ENCODE data around the gene UBE2F.
"Not testable (repeated sequence)": the region's sequence is repeated elsewhere in the genome, so short reads cannot be mapped to it uniquely, and the experiment has no call there.

UBE2F gene

DNA sequence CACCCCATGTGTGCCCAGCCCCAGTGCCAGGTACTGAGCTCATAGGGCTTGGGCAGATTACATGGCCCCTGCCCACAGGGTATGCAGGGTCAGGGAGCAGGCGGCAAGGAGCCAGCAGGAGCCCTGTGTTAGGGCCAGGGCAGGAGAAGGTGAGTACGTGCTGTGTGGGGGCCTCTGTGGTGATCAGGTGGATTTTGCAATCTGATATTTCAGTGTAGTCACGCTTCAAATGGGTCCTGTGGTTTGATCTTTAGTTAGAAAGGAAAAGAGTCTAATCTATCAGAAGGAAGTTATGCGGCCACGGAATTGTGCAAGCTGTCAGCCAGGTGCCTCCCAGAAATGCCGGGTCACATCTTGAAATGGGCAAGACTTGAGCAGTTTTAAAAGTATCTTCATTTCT lies 13.9 kb downstream of the UBE2F start:
- no peak for DNase-seq

DNA sequence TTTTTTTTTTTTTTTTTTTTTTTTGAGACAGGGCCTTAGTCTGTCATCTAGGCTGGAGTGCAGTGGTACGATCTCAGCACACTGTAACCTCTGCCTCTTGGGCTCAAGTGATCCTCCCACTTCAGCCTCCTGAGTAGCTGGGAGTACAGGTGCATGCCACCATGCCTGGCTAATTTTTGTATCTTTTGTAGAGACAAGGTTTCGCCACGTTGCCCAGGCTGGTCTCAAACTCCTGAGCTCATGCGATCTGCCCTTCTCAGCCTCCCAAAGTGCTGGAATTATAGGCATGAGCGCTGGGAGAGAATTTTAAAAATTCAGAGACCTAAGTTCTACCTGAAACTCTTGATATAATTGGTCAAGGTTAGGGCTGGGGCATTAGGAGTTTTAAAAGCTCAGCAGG lies 14.8 kb downstream of the UBE2F start:
- not testable (repeated sequence) for DNase-seq

DNA sequence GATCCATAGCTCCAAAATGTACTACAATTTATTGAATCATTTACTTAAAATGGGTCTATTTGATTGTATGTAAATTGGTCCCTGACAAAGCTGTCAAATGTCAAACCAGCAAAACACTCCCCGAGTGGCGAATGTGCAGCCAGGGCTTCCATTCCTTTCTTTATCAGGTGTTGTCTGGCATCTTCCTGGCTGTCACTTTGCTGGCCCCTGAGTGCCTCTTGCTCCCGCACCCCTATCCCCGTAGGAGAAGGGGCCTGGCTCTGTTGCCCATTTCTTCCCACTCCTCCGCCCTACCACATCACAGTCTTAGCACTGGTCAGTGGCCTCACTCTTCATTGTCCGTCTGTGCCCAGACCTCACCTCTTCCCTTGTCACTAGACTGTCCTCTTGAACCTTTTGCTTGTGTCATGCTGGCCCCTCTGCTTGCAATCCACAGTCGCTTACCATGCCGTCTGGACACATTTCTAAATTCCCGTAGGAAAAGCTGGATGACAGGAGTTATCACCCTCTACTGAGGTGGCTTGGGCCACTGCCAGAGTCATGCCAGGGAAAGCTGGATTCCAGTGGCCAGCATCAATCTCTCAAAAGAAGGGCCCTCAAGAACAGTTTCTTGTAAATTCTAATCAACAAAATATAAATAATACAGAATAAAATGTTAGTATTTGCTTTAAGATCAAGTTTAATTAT lies 15.4 kb downstream of the UBE2F start:
- DNase-seq = no peak

DNA sequence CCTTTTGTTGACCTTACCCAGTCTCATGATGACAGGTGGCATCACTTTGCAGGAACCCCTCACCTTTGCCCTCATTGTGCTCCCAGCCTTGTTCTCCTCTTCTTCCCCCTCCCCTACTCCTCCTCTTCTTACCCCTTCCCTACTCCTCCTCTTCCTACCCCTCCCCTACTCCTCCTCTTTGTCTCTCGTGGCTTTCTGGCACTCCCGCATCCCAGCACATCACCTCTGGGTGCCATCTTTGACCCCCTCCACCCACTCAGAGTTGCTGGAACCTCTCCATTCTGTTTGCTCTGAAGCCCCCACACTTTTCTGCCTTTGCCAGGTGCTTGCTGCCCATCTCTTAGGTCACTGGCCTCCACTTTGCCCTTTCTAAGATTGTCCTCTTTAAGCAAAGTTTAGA lies 17.1 kb downstream of the UBE2F start:
- DNase-seq = no peak

DNA sequence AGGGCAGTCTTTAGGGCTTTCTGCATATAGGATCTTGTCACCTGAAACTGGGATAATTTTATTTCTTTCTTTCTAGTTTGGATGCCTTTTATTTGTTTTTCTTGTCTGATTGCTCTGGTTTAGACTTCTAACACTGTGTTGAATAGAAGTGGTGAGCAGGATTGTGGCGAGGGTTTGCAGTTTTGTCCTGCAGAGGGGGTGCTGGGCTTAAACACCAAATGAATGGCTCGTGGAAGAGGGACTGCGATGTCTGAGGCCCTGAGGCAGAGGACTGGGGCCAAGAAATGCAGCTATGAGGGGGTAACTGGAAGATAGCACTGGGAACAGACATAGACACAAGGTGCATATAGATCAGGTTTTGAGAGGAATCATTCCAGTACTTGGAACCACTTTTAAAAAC lies 20.5 kb downstream of the UBE2F start:
- no peak for DNase-seq

DNA sequence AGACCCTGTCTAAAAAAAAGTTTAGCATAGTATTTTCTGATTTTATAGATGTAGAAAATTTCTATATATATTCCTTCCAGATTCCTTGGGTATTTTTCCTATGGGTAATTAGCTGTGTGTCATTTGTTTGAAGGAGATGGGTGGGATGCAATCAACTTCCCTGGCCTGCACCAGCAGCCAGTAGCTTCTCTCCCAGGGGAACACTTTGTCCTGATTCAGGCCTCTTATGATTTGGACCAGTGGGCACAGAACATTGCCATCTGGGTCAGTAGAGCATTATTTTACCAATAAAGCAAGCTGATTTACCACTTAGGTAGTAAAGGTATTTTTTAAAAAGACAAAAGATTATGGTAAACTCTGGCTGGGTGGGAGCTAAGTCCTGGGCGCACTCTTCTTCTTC lies 26.9 kb downstream of the UBE2F start:
- DNase-seq = no peak

DNA sequence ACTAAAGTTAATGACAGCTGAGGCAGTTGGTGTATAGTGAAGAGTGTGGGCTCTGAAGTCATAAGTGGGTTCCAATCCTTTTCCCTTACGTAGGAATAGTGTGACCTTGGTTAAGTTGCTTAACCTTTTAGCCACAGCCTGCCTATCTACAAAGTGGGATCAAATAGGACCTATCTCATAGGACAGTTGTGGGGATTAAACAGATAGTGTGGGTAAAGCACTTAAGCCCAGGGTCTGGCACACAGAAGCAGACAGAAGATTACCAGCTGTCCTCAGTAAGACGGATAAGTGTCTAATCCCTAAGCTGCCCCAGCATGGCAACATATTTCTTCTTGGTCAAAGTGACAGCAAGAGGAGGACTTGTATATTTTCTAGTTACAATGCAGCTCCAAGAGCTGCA lies 28.2 kb downstream of the UBE2F start:
- DNase-seq = no peak

DNA sequence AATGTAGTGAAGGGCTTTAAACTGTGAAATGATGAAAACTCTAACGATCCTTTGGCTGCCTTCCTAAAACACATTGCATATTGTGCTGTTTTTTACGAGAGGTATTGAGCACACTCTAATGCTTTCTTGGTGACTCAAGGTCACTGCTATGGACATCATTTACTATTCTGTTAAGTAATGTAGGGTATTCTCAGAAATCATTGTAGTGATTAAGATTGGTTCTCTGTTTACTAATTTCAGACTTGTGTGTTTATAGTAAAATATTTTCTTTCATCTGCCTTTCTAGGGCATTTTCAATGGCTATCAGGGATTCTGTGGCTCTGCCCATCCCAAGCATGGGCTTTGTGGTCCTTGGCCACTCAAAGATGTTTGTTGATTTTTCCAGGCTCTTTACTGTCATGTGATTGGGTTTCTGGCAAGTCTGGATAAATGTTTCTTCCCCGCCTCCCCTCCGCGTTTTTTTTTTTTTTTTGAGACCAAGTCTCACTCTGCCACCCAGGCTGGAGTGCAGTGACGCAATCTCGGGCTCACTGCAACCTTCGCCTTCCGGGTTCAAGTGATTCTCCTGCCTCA lies 29.3 kb downstream of the UBE2F start:
- peak; percentile 58 for DNase-seq

DNA sequence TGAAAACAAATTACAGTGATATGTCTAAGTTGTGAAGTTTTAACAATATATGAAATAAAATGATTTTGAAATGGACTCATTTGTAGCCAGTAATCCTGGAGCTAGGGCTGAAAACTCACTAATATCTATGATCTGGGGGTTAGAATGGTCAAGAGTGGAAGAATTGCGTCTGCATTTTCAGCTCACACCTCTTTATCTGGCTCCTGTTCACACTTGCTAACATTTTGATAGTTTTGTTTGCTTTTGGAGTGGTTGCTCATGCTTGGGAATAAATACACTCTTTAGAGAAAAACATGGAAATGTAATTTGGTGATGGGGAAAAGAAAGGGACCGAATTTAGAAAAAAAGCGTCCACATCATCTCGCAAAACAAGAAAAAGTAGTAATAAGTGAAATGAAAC lies 30.7 kb downstream of the UBE2F start:
- no peak for DNase-seq

DNA sequence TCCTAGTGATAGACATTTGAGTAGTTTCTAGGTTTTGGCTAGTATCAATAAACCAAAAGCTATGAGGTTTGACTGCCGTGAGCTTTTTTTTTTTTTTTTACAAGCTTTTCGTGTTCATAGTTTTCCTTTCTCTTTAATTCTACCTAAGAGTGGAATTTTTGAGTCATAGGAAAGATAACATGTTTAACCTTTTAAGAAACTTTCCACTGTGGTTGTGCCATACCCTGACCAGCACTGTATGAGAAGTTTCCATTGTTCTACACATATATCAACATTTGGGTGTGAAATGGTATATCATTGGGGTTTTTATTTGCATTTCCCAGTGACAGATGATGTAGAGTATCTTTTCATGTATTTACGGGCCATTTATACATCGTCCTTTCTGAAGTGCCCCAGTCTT lies 31.7 kb downstream of the UBE2F start:
- DNase-seq = no peak

DNA sequence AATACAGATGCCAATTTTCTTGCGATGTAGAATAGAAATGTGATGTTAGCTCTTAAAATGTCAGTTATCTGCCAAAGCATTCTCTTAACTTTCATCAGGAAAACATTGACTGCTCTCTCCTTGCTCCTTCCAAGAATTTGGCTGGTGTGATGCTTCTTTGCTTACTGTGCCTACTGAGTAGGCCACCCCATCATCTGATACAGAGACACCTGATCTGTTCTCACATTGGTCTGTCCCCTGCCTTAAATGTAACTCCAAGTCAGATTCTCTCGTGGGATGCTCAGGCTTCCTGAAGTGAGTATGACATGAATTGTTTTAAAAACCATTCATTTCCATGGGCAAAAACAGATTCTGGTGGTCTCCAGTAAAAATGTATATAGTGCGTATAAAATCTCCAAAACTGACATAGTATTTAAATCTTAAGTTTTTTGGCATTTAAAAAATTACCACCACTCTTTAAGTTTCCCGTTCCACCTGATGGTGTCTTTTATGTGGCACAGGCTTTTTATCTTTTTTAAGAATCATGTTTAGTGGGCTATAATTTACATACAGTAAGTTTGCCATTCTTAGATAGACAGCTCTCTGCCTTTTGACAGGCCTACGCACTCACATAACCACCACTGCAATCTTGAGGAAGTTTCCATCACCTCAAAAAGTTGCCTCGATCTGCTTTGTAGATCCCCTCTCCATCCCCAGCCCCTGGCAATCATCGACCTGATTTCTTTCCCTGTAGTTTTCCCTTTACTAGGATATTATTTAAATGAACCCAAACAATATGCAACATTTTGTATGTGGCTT lies 36.6 kb downstream of the UBE2F start:
- no peak for DNase-seq

DNA sequence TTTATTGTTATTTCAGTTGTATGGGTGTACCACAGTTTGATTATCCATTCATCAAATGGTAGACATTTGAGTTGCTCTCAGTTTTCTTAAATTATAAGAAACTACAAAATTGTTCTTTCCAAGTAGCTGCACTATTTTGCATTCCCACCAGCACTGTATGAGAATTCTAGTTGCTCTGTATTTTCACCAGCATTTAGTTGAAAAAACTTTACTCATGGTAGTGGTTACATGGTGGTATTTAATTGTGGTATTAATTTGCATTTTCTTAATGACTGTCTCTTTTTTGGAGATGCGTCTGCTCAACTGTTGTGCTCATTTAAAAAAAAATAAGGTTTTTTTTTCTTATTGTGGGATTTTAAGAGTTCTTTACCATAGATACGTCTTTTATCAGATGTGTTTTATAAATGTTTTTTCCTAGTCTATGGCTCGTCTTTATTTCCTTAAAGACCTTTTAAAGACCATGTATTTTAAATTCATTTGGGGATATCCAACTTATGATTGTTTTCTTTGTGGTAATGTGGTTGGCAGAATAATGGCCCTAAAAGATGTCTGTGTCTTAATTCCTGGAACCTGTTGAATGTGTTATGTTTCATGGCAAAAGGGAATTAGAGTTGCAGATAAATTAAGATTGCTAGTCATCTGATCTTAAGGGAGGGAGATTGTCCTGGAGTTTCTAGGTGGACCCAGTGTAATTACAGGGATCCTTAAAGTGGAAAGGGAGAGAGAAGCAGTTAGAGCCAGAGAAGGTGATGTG lies 37.4 kb downstream of the UBE2F start:
- no peak for DNase-seq

DNA sequence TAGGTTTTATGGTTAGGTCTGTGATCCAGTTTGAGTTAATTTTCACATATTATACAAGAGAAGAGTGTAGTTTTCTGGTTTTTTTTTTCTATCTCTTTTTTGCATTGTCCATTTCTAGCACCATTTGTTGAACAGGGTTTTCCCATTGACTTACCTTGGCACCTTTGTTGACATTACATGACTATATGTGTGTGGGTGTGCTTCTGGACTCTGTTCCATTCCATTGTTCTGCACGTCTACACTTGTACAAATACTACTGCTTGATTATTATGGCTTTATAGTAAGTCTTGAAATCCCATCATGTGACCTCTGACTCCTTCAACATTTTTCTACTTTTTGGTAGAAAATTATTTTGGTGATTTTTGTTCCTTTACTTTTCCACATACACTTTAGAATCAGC lies 38.7 kb downstream of the UBE2F start:
- DNase-seq = no peak

DNA sequence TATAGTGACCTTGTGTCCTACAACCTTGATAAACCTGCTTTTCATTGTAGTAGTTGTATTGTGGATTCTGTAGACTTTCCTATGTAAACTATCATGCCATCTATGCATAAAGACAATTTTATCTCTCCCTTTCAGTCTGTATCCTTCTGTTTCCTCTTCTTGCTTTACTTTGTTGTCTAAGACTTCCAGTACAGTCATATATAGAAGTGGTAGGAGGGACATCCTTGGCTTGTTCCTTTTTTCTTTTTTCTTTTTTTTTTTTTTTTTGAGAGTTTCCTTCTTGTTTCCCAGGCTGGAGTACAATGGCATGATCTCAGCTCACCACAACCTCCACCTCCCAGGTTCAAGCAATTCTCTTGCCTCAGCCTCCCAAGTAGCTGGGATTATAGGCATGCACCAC lies 39.7 kb downstream of the UBE2F start:
- DNase-seq = no peak

DNA sequence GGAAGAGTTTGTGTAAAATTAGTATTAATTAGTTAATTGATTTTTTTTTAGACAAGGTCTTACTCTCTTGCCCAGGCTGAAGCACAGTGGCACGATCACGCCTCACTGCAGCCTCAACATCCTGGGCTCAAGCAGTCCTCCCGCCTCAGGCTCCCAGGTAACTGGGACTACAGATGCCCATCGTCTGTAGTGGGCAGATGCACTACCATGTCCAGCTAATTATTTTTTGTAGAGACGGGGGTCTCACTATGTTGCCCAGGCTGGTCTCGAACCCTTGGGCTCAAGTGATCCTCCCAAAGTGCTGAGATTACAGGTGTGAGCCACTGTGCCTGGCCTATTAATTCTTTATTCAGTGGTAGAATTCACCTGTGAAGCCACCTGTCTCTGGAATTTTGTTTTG lies 41.1 kb downstream of the UBE2F start:
- DNase-seq = no peak

DNA sequence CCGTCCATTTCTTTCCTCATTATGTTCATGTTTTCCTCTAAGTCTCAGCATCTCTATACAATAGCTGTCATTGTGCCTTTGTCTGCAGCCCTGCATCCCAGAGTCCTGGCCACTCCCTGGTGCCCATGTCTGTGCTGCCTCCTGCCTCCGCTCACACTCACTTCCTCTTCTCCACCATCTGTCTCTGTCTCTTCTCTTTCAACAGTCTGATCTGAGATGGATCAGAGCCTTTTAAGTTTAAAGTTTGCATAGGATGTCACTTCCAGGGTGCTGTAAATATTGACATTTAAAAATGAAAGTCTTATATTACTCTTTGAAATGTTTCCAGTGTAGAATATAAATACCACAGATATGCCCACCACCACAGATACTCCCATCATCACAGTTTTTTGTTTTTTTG lies 42.7 kb downstream of the UBE2F start:
- DNase-seq = no peak

DNA sequence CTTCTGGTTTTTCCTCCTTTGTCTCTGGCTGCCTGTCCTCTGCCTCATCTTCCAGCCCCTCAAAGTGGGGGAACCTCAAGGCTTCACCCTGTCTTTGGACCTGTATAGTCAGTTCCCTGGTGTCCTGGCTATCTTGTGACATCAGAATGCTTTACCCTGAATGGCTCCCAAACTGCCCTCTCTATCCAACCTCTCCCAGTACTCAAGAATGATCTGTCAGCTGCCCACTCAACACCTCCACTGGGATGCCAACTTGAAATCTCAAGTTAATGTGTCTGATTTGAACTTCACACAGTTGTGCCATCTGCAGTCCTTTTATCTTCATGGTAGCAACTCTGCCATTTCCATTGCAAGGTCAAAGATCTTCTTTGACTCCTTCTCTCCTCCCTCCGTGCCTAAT lies 43.8 kb downstream of the UBE2F start:
- DNase-seq = no peak

DNA sequence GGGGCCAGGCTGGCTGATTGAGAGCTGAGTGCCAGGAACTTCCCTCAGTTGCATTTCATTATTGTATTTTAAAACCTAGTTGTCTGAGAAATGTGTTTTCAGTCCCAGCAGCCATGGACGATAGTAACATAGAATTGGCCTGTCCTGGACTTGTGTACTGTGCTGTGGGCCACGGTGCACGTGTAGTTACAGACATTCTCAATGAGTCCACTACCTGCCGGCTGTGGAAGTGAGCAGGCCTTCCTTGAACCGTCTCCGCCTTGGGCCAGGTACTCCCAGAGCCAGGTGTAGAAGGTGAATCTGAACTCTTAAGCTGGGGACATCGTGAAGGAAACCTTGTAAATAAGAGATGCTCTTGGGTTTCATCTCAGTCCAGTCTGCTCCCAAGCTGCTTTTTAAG lies 47.0 kb downstream of the UBE2F start:
- no peak for DNase-seq

DNA sequence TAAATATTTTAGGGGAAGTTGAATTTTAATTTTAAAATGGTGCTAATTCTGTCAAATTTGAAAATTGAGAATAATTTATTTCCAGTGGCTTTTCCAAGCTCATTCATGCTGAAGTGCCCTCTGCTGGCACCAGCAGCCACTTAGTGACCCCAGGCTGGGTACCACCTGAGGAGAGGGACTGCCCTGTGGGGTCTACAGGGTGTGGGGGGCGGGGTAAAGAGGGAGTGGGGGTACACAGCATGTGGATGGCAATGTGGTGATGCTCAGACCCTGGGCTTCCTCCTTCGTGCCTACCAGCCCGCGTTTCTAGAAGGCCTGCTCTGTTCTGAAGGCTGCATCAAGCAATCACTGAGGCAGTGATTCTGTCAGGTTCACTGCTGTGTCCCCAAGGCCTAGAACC lies 48.9 kb downstream of the UBE2F start:
- DNase-seq = no peak

DNA sequence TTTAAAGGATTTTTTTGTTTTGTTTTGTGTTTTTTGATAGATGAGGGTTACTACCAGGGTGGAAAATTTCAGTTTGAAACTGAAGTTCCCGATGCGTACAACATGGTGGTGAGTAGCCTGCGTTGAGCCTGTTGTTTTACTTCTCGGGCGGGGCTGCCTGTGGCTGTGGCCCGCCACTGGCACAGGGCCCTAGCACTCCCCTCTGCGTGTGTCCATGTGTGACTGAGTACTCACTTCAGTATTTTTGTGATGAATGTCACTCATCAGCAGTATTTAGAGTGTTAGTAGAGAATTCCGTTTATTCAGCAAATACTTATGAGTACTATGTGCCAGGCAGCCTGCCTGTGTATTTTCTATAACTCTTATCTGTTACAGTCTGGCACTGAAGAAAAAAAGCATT lies 49.7 kb downstream of the UBE2F start:
- DNase-seq = no peak

DNA sequence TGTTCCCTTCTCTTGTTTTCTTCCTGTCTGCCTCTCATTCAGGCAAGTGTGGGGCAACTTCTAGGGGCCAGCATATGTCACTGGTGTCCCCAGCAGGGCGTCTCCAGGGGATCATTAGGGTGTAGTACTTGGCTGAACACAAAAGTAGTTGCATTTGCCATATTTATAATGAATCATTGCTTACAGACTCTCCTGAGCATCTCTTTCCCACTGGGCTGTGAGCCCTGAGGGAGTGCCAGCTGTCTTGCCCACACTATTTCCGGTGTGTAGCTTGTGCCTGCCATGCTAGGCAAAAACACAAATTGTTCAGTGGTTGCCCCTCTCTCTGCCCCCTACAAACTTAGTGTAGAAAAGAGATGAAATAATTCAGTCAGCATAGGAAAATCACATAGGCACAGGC lies 53.1 kb downstream of the UBE2F start:
- DNase-seq = no peak

DNA sequence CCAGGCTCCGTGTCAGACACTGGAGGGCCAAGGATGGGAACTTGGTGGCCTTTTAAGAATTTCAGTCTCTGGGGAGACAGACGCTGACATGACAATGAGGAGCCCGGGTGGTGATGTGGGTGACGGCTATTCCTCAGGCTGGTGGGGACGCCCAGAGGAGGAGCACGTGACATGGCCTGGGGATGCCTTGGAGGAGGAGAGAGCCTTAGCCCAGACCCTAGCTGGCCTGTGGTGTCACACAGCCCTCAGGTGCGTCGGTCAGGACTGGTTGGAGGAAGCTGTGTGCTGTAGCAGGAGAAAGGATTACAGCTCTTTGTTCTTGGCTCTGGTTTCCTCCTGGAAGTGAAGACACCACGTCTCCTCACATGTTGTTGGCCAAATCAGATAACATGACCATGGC lies 54.0 kb downstream of the UBE2F start:
- no peak for DNase-seq

DNA sequence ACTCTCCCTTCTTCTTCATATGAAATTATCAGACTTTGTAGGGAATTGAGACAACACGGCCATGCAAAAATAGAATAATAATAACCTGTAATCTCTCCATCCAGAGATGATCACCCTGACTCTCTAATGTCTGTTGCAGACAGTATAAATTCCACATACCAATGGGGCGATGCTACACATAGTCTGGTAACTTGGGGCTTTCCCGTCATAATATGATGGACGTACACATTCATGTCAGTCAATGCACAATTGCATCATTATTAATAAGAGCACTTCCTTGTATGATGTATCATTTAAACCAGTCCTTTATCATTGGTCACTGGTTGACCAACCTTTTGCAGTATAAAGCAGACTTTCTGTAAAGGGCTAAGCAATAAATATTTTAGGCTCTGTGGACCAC lies 54.5 kb downstream of the UBE2F start:
- peak; percentile 68 for DNase-seq

Measured in fibroblast of skin of abdomen (primary cell).